TTC549 (cell line): ENCODE results near the gene ALOX12.

ENCODE experiments used
- FAIRE-seq: peaks from 2 replicates; lab custom pipeline; 2012; peaks lifted over from hg19 to GRCh38; lab: Jason Lieb, UNC

ALOX12 gene

DNA sequence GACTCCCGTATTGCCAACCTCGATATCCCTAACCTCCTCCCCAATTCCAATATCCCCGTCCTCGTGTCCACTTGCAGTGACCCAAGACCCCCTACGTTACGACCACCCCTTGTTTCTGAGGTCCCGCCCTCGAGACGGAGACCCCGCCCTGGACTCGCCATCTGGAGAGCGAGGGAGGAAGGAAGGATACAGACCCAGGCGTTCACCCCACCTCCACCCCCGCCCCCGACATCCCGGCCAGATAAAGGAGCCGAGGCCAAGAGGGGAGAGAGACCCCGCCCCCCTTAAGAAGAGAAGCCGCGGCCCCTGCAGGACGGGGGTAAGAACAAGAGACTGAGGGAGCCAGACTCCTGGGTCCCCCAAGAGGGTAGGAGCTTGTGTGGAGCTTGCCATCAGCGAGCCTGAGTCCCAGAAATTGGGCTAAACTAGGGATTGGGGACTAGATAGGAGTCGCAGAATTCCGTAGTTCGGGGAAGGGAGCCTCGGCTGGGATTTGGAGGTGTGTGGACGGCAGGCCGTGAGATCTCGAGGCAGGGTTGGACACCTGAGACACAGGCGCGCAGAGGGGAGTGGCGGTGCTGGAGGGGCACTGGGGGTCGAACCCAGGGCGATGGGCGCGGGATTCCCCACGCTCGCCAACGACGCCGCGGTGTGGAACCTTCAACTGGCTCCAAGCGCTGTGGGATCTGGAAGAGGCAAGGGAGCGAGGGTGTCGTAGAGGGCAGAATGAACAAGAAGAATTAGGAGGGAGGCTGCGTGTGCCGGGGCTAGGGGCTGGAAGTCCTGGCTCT is 27.1 kb downstream of the ALOX12 start, which contains the start of gene BCL6B:
Gene BCL6B (plus strand): TSS at position 270 of the 791 bp plus-strand sequence. CDS start 622 bp downstream, outside the sequence.
- no peak for FAIRE-seq

DNA sequence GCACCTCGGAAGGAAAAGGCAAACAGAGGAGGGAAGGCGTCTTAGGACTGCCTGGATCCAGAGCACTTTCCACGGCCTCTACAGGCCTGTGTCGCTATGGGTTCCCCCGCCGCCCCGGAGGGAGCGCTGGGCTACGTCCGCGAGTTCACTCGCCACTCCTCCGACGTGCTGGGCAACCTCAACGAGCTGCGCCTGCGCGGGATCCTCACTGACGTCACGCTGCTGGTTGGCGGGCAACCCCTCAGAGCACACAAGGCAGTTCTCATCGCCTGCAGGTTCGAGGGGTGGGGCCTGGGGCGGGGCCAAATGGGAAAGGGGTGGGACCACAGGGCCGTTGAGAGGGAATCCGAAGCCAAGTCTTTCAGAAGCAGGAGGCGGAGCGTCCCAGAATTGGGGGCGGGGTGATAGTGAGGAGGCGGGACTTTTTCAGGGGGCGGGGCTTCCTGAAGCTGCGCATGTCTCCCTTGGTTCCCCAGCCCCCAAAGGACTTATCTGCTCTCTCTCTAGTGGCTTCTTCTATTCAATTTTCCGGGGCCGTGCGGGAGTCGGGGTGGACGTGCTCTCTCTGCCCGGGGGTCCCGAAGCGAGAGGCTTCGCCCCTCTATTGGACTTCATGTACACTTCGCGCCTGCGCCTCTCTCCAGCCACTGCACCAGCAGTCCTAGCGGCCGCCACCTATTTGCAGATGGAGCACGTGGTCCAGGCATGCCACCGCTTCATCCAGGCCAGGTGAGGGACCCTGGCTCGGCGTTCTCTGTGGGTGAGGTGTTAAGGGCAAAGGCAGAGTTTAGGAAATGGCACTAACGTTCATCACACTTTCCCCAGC is 27.9 kb downstream of the ALOX12 start:
- no peak for FAIRE-seq

DNA sequence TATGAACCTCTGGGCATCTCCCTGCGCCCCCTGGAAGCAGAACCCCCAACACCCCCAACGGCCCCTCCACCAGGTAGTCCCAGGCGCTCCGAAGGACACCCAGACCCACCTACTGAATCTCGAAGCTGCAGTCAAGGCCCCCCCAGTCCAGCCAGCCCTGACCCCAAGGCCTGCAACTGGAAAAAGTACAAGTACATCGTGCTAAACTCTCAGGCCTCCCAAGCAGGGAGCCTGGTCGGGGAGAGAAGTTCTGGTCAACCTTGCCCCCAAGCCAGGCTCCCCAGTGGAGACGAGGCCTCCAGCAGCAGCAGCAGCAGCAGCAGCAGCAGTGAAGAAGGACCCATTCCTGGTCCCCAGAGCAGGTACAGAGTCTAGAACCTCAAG is 28.5 kb downstream of the ALOX12 start:
- FAIRE-seq = no peak

DNA sequence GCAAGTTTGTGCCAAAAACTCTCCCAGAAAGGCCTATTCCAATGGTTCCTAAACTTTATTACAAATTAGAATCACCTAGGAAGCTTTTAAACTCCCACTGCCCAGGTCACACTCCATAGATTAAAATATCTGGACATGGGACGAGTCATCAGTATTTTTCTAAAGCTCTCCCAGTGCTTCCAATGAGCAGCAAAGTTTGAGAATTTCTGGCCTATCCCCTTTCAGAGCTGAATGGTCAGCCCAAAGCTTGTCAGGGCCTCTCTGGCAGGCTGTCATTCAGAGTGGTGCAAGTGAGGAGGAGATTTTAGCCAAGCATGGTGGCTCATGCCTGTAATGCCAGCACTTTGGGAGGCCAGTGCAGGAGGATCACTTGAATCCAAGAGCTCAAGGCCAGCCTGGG is 29.4 kb downstream of the ALOX12 start:
- FAIRE-seq = no peak

DNA sequence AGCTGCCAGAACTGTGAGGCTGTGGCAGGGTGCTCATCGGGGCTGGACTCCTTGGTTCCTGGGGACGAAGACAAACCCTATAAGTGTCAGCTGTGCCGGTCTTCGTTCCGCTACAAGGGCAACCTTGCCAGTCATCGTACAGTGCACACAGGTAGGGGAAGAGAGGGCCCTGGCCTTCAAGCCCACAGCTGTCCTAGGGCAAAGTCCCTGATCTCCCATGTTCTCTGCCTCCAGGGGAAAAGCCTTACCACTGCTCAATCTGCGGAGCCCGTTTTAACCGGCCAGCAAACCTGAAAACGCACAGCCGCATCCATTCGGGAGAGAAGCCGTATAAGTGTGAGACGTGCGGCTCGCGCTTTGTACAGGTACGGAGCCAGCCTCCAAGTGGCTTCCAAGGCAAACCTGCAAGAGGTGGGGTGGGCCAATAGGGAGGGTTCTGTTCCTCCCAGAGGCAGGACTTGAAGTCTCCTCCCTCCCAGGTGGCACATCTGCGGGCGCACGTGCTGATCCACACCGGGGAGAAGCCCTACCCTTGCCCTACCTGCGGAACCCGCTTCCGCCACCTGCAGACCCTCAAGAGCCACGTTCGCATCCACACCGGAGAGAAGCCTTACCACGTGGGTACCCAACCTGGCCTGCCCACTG is 30.7 kb downstream of the ALOX12 start:
- FAIRE-seq = no peak

DNA sequence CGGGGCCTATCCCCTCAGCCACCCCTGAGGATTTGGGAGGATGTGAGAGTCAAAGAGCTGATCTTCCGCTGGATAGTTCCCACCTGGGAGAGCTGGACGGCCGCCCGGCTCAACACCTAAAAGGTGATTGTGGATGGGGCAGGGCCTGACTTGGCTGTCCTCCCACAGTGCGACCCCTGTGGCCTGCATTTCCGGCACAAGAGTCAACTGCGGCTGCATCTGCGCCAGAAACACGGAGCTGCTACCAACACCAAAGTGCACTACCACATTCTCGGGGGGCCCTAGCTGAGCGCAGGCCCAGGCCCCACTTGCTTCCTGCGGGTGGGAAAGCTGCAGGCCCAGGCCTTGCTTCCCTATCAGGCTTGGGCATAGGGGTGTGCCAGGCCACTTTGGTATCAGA is 31.5 kb downstream of the ALOX12 start:
- FAIRE-seq = no peak

DNA sequence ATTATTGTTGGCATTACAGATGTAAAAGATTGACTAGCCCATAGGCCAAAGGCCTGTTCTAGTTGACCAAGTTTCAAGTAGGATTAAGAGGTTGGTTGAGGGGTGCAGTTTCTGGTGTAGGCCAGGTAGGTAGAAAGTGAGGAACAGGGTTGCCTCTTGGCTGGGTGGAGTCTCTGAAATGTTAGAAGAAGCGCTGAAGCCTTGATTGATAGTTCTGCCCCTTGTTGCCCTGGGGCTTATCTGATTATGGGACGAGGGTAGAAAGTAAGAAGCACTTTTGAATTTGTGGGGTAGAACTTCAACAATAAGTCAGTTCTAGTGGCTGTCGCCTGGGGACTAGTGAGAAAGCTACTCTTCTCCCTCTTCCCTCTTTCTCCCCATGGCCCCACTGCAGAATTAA is 33.2 kb downstream of the ALOX12 start:
- FAIRE-seq = no peak

DNA sequence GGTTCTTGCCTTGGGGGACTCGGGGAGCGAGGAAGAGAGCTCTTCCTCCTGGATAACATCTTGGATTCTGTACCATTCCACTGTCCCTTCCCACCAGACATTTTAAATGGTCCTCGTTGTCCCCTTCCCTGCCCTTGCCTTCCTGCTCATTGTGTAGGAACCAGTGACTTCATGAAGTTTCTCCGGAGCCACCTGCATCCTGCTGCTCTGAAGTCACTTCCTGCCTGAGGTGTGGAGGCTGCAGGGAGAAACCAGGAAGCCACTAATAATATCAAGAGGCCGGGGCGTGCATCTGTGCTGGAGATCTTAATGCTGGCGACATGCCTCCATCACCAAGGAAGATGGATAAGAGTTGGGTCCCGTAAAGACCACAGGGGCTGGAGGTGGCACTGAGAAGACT is 33.8 kb downstream of the ALOX12 start:
- no peak for FAIRE-seq

DNA sequence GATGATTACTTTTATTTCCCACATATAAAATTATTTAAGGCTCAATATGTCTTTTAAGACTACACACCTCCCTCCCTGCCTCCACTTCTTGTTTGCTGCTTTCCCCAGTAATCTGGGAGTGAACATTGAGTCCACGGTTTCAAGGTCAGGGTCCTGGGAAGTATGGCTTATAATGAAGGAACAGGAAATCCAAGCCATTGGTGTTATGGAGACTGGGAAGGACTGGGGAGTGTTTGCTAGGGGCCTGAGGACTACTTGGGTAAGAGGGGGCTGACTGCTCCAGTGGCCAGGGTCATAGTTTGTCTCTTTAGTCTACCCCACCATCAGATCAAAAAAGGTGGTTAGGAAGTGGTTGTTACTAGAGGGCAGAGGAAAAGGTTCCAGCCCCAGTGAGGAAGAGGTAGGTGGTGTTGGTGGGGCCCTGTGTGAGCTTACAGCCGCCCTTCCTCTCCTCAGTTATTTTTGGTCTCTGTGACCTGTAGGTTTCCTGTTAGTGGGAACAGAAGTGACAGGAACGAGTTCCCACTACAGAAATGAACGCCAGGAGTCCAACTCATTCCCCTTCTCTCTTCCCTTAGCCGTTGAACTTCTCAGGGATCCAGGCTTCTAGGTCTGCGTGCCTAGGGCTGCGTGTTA is 39.2 kb downstream of the ALOX12 start:
- no peak for FAIRE-seq

DNA sequence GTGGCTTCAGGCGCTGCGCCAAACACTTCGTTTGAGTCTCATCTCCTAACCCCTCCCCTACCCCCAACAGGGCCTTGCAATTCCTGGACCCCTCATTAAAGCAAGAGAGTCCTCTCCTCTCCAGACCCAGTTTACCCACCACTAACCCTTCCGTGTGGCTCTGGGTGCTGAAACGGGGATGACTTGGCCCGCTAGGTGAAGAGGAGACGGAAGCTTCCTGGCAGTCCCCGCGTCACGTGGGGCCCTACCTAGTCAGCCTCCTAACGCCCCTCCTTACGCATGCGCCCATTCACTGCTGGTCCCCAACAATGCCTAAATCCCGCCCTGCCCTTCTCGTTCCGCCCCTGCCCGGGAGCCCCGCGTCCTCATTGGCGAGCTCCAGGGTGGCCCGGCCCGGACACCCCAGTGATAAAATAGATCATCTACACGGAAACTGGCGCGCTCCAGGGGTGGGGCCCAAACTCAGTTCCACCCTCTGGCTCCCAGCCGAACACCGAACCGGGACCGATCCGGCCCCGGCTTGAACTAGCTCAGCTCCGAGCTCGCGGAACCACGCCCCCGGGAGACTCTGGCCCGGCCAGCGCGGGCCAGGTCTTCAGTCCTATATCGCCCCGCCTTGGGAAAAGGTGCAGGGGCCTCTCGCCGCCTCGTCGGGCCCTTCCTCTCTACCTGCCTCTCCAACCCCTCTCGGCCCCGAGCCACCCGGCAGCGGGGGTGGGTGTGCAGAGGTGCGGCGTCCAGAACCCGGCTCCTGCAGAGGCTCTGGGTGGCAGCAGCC is 39.9 kb downstream of the ALOX12 start, which contains the start of gene SLC16A13:
Gene SLC16A13 (plus strand): TSS at position 425 of the 778 bp plus-strand sequence. CDS start 368 bp downstream, outside the sequence.
- no peak for FAIRE-seq

DNA sequence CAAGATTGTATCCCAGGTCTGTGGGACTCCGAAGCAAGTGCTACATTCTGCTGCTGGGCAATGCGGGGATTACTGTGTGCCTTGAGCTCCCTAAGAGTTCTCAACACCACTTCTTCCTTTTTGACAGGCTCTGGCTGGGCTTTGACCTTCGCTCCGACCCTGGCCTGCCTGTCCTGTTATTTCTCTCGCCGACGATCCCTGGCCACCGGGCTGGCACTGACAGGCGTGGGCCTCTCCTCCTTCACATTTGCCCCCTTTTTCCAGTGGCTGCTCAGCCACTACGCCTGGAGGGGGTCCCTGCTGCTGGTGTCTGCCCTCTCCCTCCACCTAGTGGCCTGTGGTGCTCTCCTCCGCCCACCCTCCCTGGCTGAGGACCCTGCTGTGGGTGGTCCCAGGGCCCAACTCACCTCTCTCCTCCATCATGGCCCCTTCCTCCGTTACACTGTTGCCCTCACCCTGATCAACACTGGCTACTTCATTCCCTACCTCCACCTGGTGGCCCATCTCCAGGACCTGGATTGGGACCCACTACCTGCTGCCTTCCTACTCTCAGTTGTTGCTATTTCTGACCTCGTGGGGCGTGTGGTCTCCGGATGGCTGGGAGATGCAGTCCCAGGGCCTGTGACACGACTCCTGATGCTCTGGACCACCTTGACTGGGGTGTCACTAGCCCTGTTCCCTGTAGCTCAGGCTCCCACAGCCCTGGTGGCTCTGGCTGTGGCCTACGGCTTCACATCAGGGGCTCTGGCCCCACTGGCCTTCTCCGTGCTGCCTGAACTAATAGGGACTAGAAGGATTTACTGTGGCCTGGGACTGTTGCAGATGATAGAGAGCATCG is 42.4 kb downstream of the ALOX12 start:
- FAIRE-seq = no peak

DNA sequence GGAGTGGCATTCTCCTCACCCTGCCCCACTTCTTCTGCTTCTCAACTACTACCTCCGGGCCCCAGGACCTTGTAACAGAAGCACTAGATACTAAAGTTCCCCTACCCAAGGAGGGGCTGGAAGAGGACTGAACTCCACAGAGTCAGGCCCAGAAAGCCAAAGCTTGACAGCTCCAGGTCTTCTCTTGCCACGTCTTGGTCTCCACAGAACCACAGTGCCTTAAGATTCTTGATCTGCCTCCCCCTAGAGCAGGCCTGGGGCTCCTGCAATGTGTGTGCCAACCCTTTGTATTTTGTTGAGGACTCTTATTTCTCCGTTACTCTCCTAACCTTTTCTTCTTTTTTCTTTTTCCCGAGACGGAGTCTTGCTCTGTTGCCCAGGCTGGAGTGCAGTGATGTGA is 44.0 kb downstream of the ALOX12 start:
- no peak for FAIRE-seq

DNA sequence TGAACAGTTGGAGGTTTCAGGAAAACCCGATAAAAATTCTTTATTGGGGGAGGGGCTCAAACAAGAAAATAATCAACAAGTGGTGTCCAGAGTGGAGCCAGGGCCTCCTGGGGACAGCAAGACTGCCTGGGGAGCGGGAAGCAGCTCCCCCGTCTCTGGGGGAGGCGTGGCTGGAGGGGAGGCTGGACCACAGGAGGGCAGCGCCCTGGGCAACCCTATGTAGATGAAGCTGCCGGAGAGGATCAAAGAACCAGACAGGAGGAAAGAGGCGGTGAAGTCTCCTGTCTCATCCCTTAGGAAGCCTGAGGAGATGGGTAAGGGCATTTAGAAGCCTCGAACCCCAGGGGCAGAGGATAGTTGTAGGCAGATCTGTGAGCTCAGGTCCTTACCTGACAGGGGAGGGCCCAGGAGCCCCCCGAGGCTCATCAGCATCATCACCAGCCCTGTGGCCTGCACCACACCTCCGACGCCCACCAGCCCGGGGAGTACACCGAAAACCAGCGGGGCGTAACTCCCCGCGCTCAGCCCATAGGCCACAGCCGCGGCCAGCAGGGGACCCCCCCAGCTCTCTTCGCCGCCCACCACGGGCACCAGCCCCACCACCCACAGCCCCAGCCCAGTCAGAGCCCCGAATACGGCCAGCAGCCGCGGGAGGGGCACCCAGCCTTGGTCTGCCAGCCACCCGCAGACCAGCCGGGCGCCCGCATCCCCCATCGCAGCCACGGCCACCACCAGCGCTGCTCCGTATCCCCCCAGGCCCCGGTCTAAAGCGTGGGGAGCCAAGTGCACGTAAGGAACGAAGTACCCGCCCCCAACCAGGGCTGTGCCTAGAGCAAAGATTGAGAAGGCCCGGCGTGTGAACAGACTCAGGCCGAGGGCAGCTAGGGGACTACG is 46.0 kb downstream of the ALOX12 start:
- FAIRE-seq = no peak

DNA sequence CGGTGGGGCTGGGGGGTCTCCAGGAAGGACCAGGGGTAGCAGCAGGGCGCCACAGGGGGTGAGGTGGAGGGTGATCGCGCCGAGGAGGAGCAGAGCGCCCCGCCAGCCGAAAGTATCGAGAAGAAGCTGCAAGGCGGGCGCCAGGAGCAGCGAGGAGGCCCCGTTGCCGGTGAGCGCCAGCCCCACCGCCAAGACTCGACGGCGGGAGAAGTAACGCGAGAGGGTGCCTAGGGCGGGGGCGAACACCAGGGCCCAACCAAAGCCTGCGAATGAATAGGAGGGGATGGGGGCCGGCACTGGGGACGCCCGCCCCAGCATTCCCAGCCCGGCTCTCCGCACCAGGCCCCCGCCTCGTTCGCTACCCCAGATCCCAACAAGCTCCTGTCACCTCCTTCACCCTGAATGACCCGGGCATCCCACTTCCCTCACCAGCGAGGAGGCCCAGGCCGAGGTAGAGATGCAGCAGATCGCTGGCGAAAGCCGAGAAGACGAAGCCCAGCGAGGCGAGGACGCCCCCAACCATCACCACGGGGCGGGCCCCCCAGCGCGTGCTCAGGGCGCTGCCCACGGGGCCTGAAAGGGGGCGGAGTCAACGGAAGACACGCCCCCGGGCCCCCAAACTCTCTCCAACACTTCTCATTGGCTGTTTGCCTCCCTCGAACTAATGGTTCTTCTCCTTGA is 46.8 kb downstream of the ALOX12 start:
- FAIRE-seq = no peak

DNA sequence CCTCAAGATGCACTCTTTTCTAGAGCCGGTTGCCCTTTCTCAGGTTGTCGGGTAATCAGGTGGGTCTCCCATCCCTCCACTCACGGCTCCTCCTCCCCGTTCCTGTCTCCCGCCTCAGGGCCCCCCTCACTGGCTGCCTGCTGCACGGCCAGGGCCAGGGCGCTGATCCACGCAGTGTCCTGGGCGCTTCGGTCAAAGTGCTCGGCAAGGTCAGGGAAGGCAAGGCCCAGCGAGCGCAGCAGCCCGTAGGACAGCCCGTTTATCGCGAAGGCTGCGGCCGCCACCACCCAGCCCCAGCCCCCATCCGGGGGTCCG is 47.3 kb downstream of the ALOX12 start:
- no peak for FAIRE-seq

DNA sequence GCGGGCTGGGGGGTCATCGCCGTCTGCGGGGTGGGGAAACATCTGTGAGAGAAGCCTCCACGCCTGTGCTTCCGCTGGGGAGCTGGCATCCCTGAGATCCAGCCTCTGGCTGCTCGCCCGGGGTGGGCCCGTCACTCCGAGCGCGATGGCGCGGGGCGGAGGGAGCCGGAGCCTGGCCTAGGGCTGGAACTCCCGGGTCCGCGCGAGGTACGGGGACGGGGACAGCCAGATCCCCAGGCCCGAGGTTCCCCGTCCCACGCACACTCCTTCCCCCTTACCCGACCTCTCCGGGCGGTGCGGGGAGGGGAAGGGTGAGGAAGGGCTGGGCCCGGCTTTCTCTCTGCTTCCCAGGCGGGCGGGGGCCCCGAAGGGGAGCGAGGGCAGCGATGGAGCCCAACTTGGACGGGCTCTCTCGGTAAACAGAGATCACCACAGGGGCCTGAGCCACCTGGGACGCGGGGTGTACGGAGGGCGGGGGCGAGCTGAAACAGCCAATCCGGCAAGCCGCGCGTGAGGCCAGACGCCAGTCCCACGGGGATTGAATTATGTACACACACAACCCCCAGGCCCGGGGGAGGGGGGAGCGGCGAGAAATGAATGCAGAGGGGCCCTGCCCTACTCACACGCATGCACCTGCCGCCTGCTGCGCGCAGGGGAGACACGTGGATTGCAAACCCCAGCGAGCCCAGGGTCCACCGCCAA is 47.8 kb downstream of the ALOX12 start, which contains the start of gene SLC16A11:
Gene SLC16A11 (minus strand): TSS at position 596 of the 702 bp plus-strand sequence. CDS start 579 bp downstream, at position 17.
- no peak for FAIRE-seq

DNA sequence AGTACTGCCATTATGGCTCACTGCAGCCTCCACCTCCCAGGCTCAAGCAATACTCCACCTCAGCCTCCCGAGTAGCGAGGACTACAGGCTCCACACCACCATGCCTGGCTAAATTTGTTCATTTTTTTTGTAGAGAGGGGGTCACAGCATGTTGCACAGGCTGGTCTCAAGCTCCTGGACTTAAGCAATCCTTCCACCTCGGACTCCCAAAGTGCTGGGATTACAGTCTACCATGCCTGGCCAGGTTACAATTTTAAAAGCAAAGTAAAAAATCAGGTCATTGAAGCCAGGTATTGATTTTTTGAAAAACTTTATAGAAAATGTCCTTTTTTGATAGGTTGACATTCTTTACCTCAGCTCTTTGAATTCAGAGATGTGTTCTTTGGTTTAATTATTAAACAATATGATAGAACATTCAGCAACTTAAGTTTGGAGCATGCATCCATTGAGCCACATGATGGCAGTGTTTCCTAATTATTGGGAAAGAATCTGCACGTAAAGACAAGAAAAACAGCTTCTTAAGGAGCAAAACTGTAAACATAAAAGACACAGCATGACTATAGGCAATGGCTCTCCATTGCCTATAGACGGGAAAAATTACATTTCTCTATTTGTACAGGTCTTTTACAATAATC is 49.8 kb downstream of the ALOX12 start:
- peak; percentile 86 for FAIRE-seq
